HCT116 (cell line): Measurements from ENCODE around the gene CACNA2D3. TPM values are rescaled to one million over a fixed set of nuclear protein-coding genes. Genes with fewer than 3 reads are reported as not detected.

Experiments
- ATAC-seq: fragments of 200-7000 bp; cut with Tn5 transposase; 2 replicates; pipeline ENCODE4 v1.9.1; 2020; ENCODE audit warnings: mild to moderate bottlenecking, moderate library complexity
- BruUV-seq: library from RNA; stranded (reverse); fragments of 400-500 nt; replicated peaks from 2 replicates; lab custom pipeline; 2021; lab: Mats Ljungman, UMichigan
- CTCF ChIA-PET: fragments of 300-600 bp; sonication (Branson Sonifier 250); formaldehyde crosslinking; loops from one replicate; lab custom pipeline; 2021; ENCODE audit warnings: antibody characterized with exemption; lab: Charles Lee
- POLR2A ChIA-PET: fragments of 300-600, 350-600 bp; sonication (Branson Sonifier 250); formaldehyde crosslinking; loops from one replicate; lab custom pipeline; 2021; ENCODE audit warnings: antibody characterized with exemption; lab: Charles Lee
- RAD21 ChIA-PET, 2 experiments: fragments of 300-600 bp; sonication (Branson Sonifier 250); formaldehyde crosslinking; loops; one replicate each; lab custom pipeline; 2023; ENCODE audit warnings: low total read pairs in 2 of 2; ENCODE audit not compliant: uncharacterized antibody in 2 of 2, unreplicated experiment in 2 of 2, low non-redundant PET in 1 of 2; lab: Charles Lee
- DNase-seq: peaks from one replicate; pipeline ENCODE4 v3.0.0-alpha.2; 2010; ENCODE audit warnings: low read depth, low spot score
- H2AFZ ChIP-seq: fragments of 200-600 bp; shearing (Covaris generic), sonication (generic); 2 replicates; pipeline ENCODE4 v1.6.1; 2017; ENCODE audit warnings: low read depth, mixed run types, mixed read lengths, antibody characterized with exemption, low read length; ENCODE audit not compliant: poor library complexity, severe bottlenecking
- H3K27ac ChIP-seq: 2 replicates; pipeline ENCODE4 v1.5.1; 2012; ENCODE audit warnings: low read depth, low read length
- H3K27me3 ChIP-seq: fragments of 200-600 bp; sonication (generic); 2 replicates; pipeline ENCODE4 v1.6.1; 2016; ENCODE audit warnings: mixed run types, low read length, mixed read lengths; ENCODE audit not compliant: insufficient read depth
- H3K36me3 ChIP-seq, 2 experiments: fragments of 200-500 bp in 1 of 2; fragments of 200-600 bp in 1 of 2; sonication (Bioruptor generic) in 1 of 2; sonication (generic) in 1 of 2; 2 replicates each; pipeline versions ENCODE4 v1.5.1 to v1.6.1; 2014 to 2016; ENCODE audit warnings: low read length in 2 of 2, inconsistent platforms in 1 of 2, mixed read lengths in 1 of 2, mixed run types in 1 of 2; ENCODE audit not compliant: insufficient read depth in 2 of 2, control insufficient read depth in 1 of 2
- H3K4me1 ChIP-seq, 2 experiments: fragments of 200-600 bp in 1 of 2; sonication (generic) in 1 of 2; 2 replicates each; pipeline versions ENCODE4 v1.5.1 to v1.6.1; 2012 to 2017; ENCODE audit warnings: low read length in 2 of 2, inconsistent platforms in 1 of 2, mild to moderate bottlenecking in 1 of 2, mixed read lengths in 1 of 2, mixed run types in 1 of 2, moderate library complexity in 1 of 2; ENCODE audit not compliant: insufficient read depth in 2 of 2, control insufficient read depth in 1 of 2
- H3K4me2 ChIP-seq: fragments of 200-600 bp; sonication (generic); 2 replicates; pipeline ENCODE4 v1.6.1; 2017; ENCODE audit warnings: mixed run types, low read length, mixed read lengths
- H3K4me3 ChIP-seq, 2 experiments: fragments of 200-600 bp in 1 of 2; sonication (generic) in 1 of 2; replicated peaks in 1 of 2; 2 replicates each; pipeline ENCODE4 v1.5.1; 2011 to 2016; ENCODE audit warnings: low read length in 2 of 2, control low read depth in 1 of 2, low read depth in 1 of 2, mild to moderate bottlenecking in 1 of 2, mixed read lengths in 1 of 2, mixed run types in 1 of 2
- H3K79me2 ChIP-seq: fragments of 200-600 bp; sonication (generic); 2 replicates; pipeline ENCODE4 v1.6.1; 2017; ENCODE audit warnings: mild to moderate bottlenecking, mixed run types, low read length, moderate library complexity, mixed read lengths; ENCODE audit not compliant: insufficient read depth
- H3K9ac ChIP-seq: fragments of 200-600 bp; sonication (generic); 2 replicates; pipeline ENCODE4 v1.6.1; 2016; ENCODE audit warnings: low read length, mixed read lengths
- H3K9me2 ChIP-seq: fragments of 200-600 bp; sonication (generic), shearing (Covaris generic); 2 replicates; pipeline ENCODE4 v1.6.1; 2017; ENCODE audit warnings: mixed run types, mild to moderate bottlenecking, moderate library complexity; ENCODE audit not compliant: insufficient read depth
- H3K9me3 ChIP-seq, 2 experiments: fragments of 200-500 bp in 1 of 2; fragments of 200-600 bp in 1 of 2; sonication (Bioruptor generic) in 1 of 2; sonication (generic) in 1 of 2; 2 replicates each; pipeline ENCODE4 v1.6.1; 2014 to 2017; ENCODE audit warnings: low read length in 2 of 2, mixed read lengths in 2 of 2, inconsistent platforms in 1 of 2, low read depth in 1 of 2, mild to moderate bottlenecking in 1 of 2, mixed run types in 1 of 2, moderate library complexity in 1 of 2; ENCODE audit not compliant: control insufficient read depth in 1 of 2, insufficient read depth in 1 of 2
- H4K20me1 ChIP-seq: fragments of 200-600 bp; sonication (generic), shearing (Covaris generic); 2 replicates; pipeline ENCODE4 v1.6.1; 2017; ENCODE audit warnings: mixed run types, mild to moderate bottlenecking, moderate library complexity; ENCODE audit not compliant: insufficient read depth
- JUND ChIP-seq: IDR thresholded peaks from 2 replicates; pipeline ENCODE4 v1.6.1; 2012
- POLR2AphosphoS5 ChIP-seq: IDR thresholded peaks from 2 replicates; pipeline ENCODE4 v1.6.1; 2011; ENCODE audit warnings: mild to moderate bottlenecking, low read depth, low read length, moderate library complexity
- RAD21 ChIP-seq: IDR thresholded peaks from 2 replicates; pipeline ENCODE4 v1.6.1; 2012; ENCODE audit warnings: low read depth, mild to moderate bottlenecking
- REST ChIP-seq: IDR thresholded peaks from 2 replicates; pipeline ENCODE4 v1.6.1; 2012; ENCODE audit warnings: low read depth
- SP1 ChIP-seq: IDR thresholded peaks from 2 replicates; pipeline ENCODE4 v1.6.1; 2012; ENCODE audit warnings: low read depth
- YY1 ChIP-seq: IDR thresholded peaks from 2 replicates; pipeline ENCODE4 v1.6.1; 2011; ENCODE audit warnings: low read length, low read depth, moderate library complexity, mild to moderate bottlenecking; ENCODE audit not compliant: insufficient replicate concordance; ENCODE audit errors: extremely low read depth
- ZBTB33 ChIP-seq: IDR thresholded peaks from 2 replicates; pipeline ENCODE4 v1.6.1; 2011; ENCODE audit warnings: mild to moderate bottlenecking, low read length, moderate library complexity; ENCODE audit not compliant: insufficient replicate concordance; ENCODE audit errors: extremely low read depth
- ZFX ChIP-seq: fragments of 450-650 bp; IDR thresholded peaks from 2 replicates; pipeline ENCODE4 v1.6.1; 2017
- intact Hi-C: fragments of 100-400 bp; cut with micrococcal nuclease; formaldehyde crosslinking; loops from 2 replicates; pipeline ENCODE4 v1.10.0; 2022
- total RNA-seq: library from RNA; stranded (reverse); gene quantifications from one replicate; pipeline ENCODE4 v1.2.1, GENCODE V29; 2021; ENCODE audit not compliant: unreplicated experiment

Gene CACNA2D3
- total RNA-seq, 1 experiment from 2014 or later: 0.20 TPM

- no peaks in the 10 kb centered on the region for H3K36me3 ChIP-seq
- TF ChIP-seq JUND (no peak), YY1 (no peak), REST (no peak), SP1 (no peak), POLR2AphosphoS5 (no peak), RAD21 (no peak), ZFX (no peak), ZBTB33 (no peak)
- TF ChIP-seq, all 23 proteins: peak for 0
- ChIA-PET POLR2A (no interaction called here), RAD21 (no interaction called here), CTCF (no interaction called here)
- no peaks in the 10 kb centered on the region for H4K20me1 ChIP-seq
- ATAC-seq: no peak
- no peak overlapping the region for H3K4me3 ChIP-seq
- no peaks in the 10 kb centered on the region for H3K4me1 ChIP-seq
- H3K27me3 ChIP-seq: peaks cover 37% of the 10 kb centered on the region
- no peak overlapping the region for H3K27ac ChIP-seq
- no peaks in the 10 kb centered on the region for H3K9me3 ChIP-seq
- DNase-seq: no peak
- BruUV-seq: no TSS peak
- intact Hi-C loops: no loop called here
- no peak overlapping the region for H3K9ac ChIP-seq
- no peak overlapping the region for H2AFZ ChIP-seq
- H3K9me2 ChIP-seq: no peaks in the 10 kb centered on the region
- H3K4me2 ChIP-seq: no peak overlapping the region
- H3K79me2 ChIP-seq: no peaks in the 10 kb centered on the region
These were observed 215.5 kb downstream of the CACNA2D3 start for GRCh38 chr3:54337846-54338245.
